Loucy (cell line): ENCODE measurements around the gene SLC6A6.

Experiments used
- EZH2phosphoT487 ChIP-seq: fragments of 200-600 bp; IDR thresholded peaks from 2 replicates; pipeline ENCODE4 v1.6.1; 2018; ENCODE audit warnings: antibody characterized with exemption, mild to moderate bottlenecking, moderate library complexity, borderline replicate concordance
- TF ChIP-seq, protein P1 (sequence below): fragments of 200-600 bp; sonication (generic); conservative IDR thresholded peaks from 2 replicates; pipeline ENCODE4 v1.5.1; 2014; ENCODE audit warnings: mild to moderate bottlenecking, antibody characterized with exemption, low read length

DNA sequence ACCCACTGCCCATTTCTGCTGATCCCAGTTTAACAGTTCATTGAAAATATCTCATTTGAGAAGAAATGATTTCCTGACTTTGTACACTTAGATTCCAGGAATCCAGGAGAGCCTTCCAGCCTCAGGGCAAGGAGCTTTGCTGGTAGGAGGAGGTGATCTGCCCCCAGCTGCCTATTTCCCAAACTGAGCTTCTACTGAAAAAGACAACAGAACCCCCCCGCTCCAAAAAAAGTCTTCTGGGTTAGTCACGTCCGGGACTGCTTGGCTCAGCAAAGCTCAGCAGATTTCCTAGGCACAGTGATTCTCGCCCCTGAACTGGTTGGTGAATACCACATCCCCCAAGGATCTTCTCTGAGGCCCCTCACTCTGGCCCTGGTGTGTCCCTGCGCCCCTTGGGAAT, 13.1 kb downstream of the SLC6A6 start:
- TF ChIP-seq, protein P1, sequence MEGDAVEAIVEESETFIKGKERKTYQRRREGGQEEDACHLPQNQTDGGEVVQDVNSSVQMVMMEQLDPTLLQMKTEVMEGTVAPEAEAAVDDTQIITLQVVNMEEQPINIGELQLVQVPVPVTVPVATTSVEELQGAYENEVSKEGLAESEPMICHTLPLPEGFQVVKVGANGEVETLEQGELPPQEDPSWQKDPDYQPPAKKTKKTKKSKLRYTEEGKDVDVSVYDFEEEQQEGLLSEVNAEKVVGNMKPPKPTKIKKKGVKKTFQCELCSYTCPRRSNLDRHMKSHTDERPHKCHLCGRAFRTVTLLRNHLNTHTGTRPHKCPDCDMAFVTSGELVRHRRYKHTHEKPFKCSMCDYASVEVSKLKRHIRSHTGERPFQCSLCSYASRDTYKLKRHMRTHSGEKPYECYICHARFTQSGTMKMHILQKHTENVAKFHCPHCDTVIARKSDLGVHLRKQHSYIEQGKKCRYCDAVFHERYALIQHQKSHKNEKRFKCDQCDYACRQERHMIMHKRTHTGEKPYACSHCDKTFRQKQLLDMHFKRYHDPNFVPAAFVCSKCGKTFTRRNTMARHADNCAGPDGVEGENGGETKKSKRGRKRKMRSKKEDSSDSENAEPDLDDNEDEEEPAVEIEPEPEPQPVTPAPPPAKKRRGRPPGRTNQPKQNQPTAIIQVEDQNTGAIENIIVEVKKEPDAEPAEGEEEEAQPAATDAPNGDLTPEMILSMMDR, result no peak
- TF ChIP-seq EZH2phosphoT487, result no peak
